DND-41 (cell line): ENCODE measurements around the gene USP10.

Source experiments
- ATAC-seq: fragments of 200-7000 bp; cut with Tn5 transposase; 3 replicates; pipeline ENCODE4 v1.9.1; 2021; ENCODE audit warnings: low read depth; ENCODE audit not compliant: insufficient read depth
- DNase-seq: peaks from one replicate; pipeline ENCODE4 v3.0.0-alpha.2; 2020
- H2AFZ ChIP-seq: 2 replicates; pipeline ENCODE4 v1.6.0; 2012; ENCODE audit warnings: low read depth, low read length
- H3K27ac ChIP-seq: 2 replicates; pipeline ENCODE4 v1.5.1; 2012; ENCODE audit warnings: low read length, inconsistent platforms
- H3K27me3 ChIP-seq: fragments of 200-600 bp; sonication (generic); 2 replicates; pipeline ENCODE4 v1.6.0; 2012; ENCODE audit warnings: low read length, mild to moderate bottlenecking, inconsistent platforms; ENCODE audit not compliant: insufficient read depth, poor library complexity
- H3K36me3 ChIP-seq: 2 replicates; pipeline ENCODE4 v1.5.1; 2012; ENCODE audit warnings: low read length, inconsistent platforms; ENCODE audit not compliant: insufficient read depth
- H3K4me1 ChIP-seq: 2 replicates; pipeline ENCODE4 v1.5.1; 2012; ENCODE audit warnings: mild to moderate bottlenecking, low read length; ENCODE audit not compliant: insufficient read depth
- H3K4me2 ChIP-seq: 2 replicates; pipeline ENCODE4 v1.6.0; 2012; ENCODE audit warnings: mild to moderate bottlenecking, moderate library complexity, low read length, inconsistent platforms; ENCODE audit not compliant: insufficient read depth
- H3K4me3 ChIP-seq, 2 experiments: fragments of 200-600 bp in 1 of 2; shearing (Covaris generic) in 1 of 2; 2 replicates each; pipeline ENCODE4 v1.5.1; 2012 to 2016; ENCODE audit warnings: inconsistent platforms in 2 of 2, low read length in 2 of 2, mild to moderate bottlenecking in 2 of 2, low read depth in 1 of 2, moderate library complexity in 1 of 2
- H3K79me2 ChIP-seq: 2 replicates; pipeline ENCODE4 v1.6.0; 2012; ENCODE audit warnings: low read length, inconsistent platforms; ENCODE audit not compliant: insufficient read depth
- H3K9ac ChIP-seq: 2 replicates; pipeline ENCODE4 v1.6.0; 2012; ENCODE audit warnings: low read depth, mild to moderate bottlenecking, inconsistent platforms, low read length, moderate library complexity
- H3K9me3 ChIP-seq: 2 replicates; pipeline ENCODE4 v1.5.1; 2012; ENCODE audit warnings: low read length, moderate library complexity, mild to moderate bottlenecking, inconsistent platforms; ENCODE audit not compliant: insufficient read depth, severe bottlenecking
- H4K20me1 ChIP-seq: 2 replicates; pipeline ENCODE4 v1.6.0; 2012; ENCODE audit warnings: low read length; ENCODE audit not compliant: insufficient read depth
- CTCF ChIP-seq: IDR thresholded peaks from 2 replicates; pipeline ENCODE4 v1.5.1; 2012; ENCODE audit warnings: borderline replicate concordance, low read length, moderate library complexity, mild to moderate bottlenecking; ENCODE audit not compliant: poor library complexity, severe bottlenecking; ENCODE audit errors: extremely low read depth
- EZH2 ChIP-seq: IDR thresholded peaks from 3 replicates; pipeline ENCODE4 v1.6.1; 2012; ENCODE audit warnings: borderline replicate concordance, low read depth, mild to moderate bottlenecking, moderate library complexity, low read length, inconsistent platforms; ENCODE audit not compliant: severe bottlenecking

USP10 gene

DNA sequence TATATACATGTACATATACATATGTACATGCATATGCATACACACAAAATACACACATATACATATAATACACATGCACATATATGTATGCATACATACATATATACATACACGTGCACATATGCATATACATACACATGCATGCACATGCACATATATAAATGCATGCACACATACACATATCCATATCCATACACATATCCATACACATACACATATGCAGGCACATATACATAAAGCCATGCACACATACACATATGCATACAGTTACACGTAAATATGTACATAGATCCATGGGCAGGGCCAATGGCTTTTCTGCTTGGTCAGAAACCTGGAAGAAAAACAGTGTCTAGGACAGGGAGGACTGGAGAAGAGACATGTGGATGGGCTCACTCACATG, 23.9 kb upstream of the USP10 start:
- H2AFZ ChIP-seq: no peak overlapping the region
- TF ChIP-seq EZH2: no peak
- no peak for TF ChIP-seq CTCF
- ATAC-seq (no peak), DNase-seq (no peak)
- H3K27ac ChIP-seq: no peak overlapping the region
- H3K36me3 ChIP-seq: no peaks in the 10 kb centered on the region
- H3K79me2 ChIP-seq: no peaks in the 10 kb centered on the region
- H4K20me1 ChIP-seq: peaks cover 8% of the 10 kb centered on the region
- no peak overlapping the region for H3K4me3 ChIP-seq
- no peak overlapping the region for H3K9ac ChIP-seq
- peaks cover 3% of the 10 kb centered on the region; the same call in 1 of the 2 replicates for H3K4me1 ChIP-seq
- H3K27me3 ChIP-seq: no peaks in the 10 kb centered on the region
- H3K4me2 ChIP-seq: no peak overlapping the region
- no peaks in the 10 kb centered on the region for H3K9me3 ChIP-seq

DNA sequence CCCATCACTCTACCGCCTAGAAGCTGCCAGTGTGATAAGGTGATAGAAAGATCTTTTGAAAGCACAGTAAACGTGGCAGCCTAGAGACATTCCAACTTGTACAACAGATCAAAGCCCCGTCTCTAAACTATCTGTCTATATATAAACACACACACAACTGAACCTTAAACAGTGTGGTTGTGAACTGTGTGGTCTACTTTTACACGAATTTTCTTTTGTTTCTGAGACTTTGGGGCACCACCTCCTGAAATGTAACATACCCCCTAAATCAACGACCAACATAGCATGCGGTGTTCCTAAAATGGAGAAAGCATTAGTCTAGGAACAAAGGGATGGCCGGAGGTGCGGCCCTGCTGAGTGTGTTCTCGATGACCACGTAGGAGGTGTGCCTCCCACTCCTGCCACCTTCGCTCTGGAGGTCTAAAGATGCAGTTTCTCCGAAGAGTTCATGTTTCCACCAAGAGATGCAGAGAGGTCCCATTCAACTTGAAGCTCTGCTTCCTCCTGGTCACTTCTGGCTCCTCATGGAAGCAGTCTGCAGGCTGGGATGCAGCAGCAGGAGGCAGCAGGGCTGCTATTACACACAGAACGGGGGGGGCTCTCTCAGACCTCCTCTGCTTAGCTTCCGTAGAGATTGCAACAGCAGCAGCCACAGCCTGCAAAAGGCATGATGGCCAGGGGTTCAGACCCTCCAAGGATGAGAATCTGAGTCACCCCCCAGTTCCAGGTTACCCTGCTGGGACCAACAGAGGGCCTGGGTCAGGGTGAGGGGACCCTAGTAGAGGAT, 22.6 kb upstream of the USP10 start:
- Histone ChIP-seq H3K9ac (no peak overlapping the region), H3K27me3 (peaks cover 3% of the 10 kb centered on the region), H3K9me3 (no peaks in the 10 kb centered on the region), H3K4me1 (peaks cover 3% of the 10 kb centered on the region; the same call in 1 of the 2 replicates), H3K4me2 (no peak overlapping the region), H3K4me3 (no peak overlapping the region), H3K36me3 (no peaks in the 10 kb centered on the region), H2AFZ (no peak overlapping the region), H3K79me2 (no peaks in the 10 kb centered on the region), H4K20me1 (peaks cover 5% of the 10 kb centered on the region), H3K27ac (no peak overlapping the region)
- ATAC-seq (no peak), DNase-seq (no peak)
- no peak for TF ChIP-seq CTCF

- Histone ChIP-seq H3K79me2 (no peaks in the 10 kb centered on the region), H3K9ac (no peak overlapping the region), H4K20me1 (peaks cover 4% of the 10 kb centered on the region), H3K9me3 (no peaks in the 10 kb centered on the region), H3K4me1 (no peaks in the 10 kb centered on the region), H3K4me2 (no peak overlapping the region), H3K27ac (no peak overlapping the region), H2AFZ (no peak overlapping the region), H3K27me3 (peaks cover 3% of the 10 kb centered on the region), H3K36me3 (no peaks in the 10 kb centered on the region), H3K4me3 (no peak overlapping the region)
- TF ChIP-seq CTCF (no peak), EZH2 (no peak)
- DNase-seq (no peak), ATAC-seq (no peak)
These were observed 22.0 kb upstream of the USP10 start for GRCh38 chr16:84677849-84678248.
